T-helper 17 cell (primary cell): ENCODE measurements around the gene F10. TPM values are rescaled to one million over a fixed set of nuclear protein-coding genes. Genes with fewer than 3 reads are reported as not detected.

ENCODE experiments used
- ATAC-seq: fragments of 150-1000 bp; cut with Tn5 transposase; 2 replicates; pipeline ENCODE4 v1.10.0; 2021; ENCODE audit warnings: mild to moderate bottlenecking, moderate library complexity
- DNase-seq, 3 donors: peaks; one replicate each; pipeline versions ENCODE4 v3.0.0 to v3.0.0-alpha.2; 2020 to 2021
- H3K9me3 ChIP-seq: one replicate; pipeline ENCODE4 v1.7.0; 2013; ENCODE audit warnings: low read length, mild to moderate bottlenecking; ENCODE audit not compliant: control insufficient read depth, poor library complexity, severe bottlenecking
- H3K27ac Mint-ChIP-seq: one replicate; pipeline ENCODE4 v1.8.0; 2022; ENCODE audit warnings: mild to moderate bottlenecking, moderate library complexity, mixed read lengths
- H3K27me3 Mint-ChIP-seq: one replicate; pipeline ENCODE4 v1.8.0; 2022; ENCODE audit warnings: mixed read lengths
- H3K36me3 Mint-ChIP-seq: one replicate; pipeline ENCODE4 v1.8.0; 2022; ENCODE audit warnings: low read depth, mixed read lengths
- H3K4me1 Mint-ChIP-seq: one replicate; pipeline ENCODE4 v1.8.0; 2022; ENCODE audit warnings: mild to moderate bottlenecking, mixed read lengths
- H3K4me3 Mint-ChIP-seq: one replicate; pipeline ENCODE4 v1.8.0; 2022; ENCODE audit warnings: mild to moderate bottlenecking, moderate library complexity, mixed read lengths
- total RNA-seq, 4 donors: library from RNA in 2 of 4; stranded (reverse) in 2 of 4; gene quantifications; one replicate each; pipeline ENCODE4 v1.2.3 and lab custom pipeline; 2022 to 2026

Gene F10
- total RNA-seq, 2 donors from 2014 or later = not detected

GRCh38 chr13:113119822-113120189 lies 2.8 kb upstream of the F10 start:
- ATAC-seq (no peak), DNase-seq (no peak)
- H3K4me1 Mint-ChIP-seq = no peaks in the 10 kb centered on the region
- H3K27ac Mint-ChIP-seq = no peak overlapping the region
- H3K4me3 Mint-ChIP-seq = no peak overlapping the region
- H3K36me3 Mint-ChIP-seq = peaks cover 2% of the 10 kb centered on the region
- no peaks in the 10 kb centered on the region for H3K9me3 ChIP-seq
- H3K27me3 Mint-ChIP-seq = peaks cover 30% of the 10 kb centered on the region

- no peak for DNase-seq
- Mint-ChIP-seq H3K27ac (no peak overlapping the region), H3K27me3 (peaks cover 33% of the 10 kb centered on the region), H3K36me3 (peaks cover 2% of the 10 kb centered on the region), H3K4me3 (no peak overlapping the region), H3K4me1 (no peaks in the 10 kb centered on the region)
- no peaks in the 10 kb centered on the region for H3K9me3 ChIP-seq
- ATAC-seq = no peak
Measured at GRCh38 chr13:113120300-113121182, 2.1 kb upstream of the F10 start.

GRCh38 chr13:113121183-113121927 lies 1.2 kb upstream of the F10 start:
- peaks cover 41% of the 10 kb centered on the region for H3K27me3 Mint-ChIP-seq
- ATAC-seq = no peak
- no peaks in the 10 kb centered on the region for H3K9me3 ChIP-seq
- DNase-seq = no peak
- H3K4me1 Mint-ChIP-seq = no peaks in the 10 kb centered on the region
- H3K36me3 Mint-ChIP-seq = peaks cover 4% of the 10 kb centered on the region
- H3K27ac Mint-ChIP-seq = no peak overlapping the region
- no peak overlapping the region for H3K4me3 Mint-ChIP-seq

GRCh38 chr13:113121928-113122471 lies 599 bp upstream of the F10 start:
- Mint-ChIP-seq H3K4me3 (no peak overlapping the region), H3K27ac (no peak overlapping the region), H3K4me1 (no peaks in the 10 kb centered on the region), H3K27me3 (peaks cover 42% of the 10 kb centered on the region), H3K36me3 (peaks cover 4% of the 10 kb centered on the region)
- no peaks in the 10 kb centered on the region for H3K9me3 ChIP-seq
- DNase-seq = no peak
- ATAC-seq = no peak

- no peaks in the 10 kb centered on the region for H3K9me3 ChIP-seq
- Mint-ChIP-seq H3K4me3 (no peak overlapping the region), H3K27me3 (peaks cover 48% of the 10 kb centered on the region), H3K4me1 (peaks cover 5% of the 10 kb centered on the region), H3K36me3 (peaks cover 7% of the 10 kb centered on the region), H3K27ac (no peak overlapping the region)
- DNase-seq (no peak), ATAC-seq (no peak)
Measured at GRCh38 chr13:113123226-113124201, 915 bp downstream of the F10 start.

GRCh38 chr13:113124211-113124970 lies 1.8 kb downstream of the F10 start:
- peaks cover 7% of the 10 kb centered on the region for H3K36me3 Mint-ChIP-seq

GRCh38 chr13:113125506-113126264 lies 3.1 kb downstream of the F10 start:
- Mint-ChIP-seq H3K36me3 (peaks cover 7% of the 10 kb centered on the region), H3K4me1 (peaks cover 12% of the 10 kb centered on the region), H3K27me3 (peaks cover 53% of the 10 kb centered on the region), H3K27ac (peak overlapping the region; percentile 21), H3K4me3 (no peak overlapping the region)
- DNase-seq (no peak), ATAC-seq (no peak)
- H3K9me3 ChIP-seq = no peaks in the 10 kb centered on the region

More at GRCh38 chr13:113124211-113124970, 1.8 kb downstream of the F10 start:
- peaks cover 7% of the 10 kb centered on the region for H3K4me1 Mint-ChIP-seq
- no peaks in the 10 kb centered on the region for H3K9me3 ChIP-seq
- no peak overlapping the region for H3K4me3 Mint-ChIP-seq
- ATAC-seq (no peak), DNase-seq (no peak)
- no peak overlapping the region for H3K27ac Mint-ChIP-seq
- H3K27me3 Mint-ChIP-seq = peaks cover 54% of the 10 kb centered on the region

- no peak for DNase-seq
- no peak overlapping the region for H3K27ac Mint-ChIP-seq
- H3K9me3 ChIP-seq = no peaks in the 10 kb centered on the region
- H3K27me3 Mint-ChIP-seq = peaks cover 46% of the 10 kb centered on the region
- H3K36me3 Mint-ChIP-seq = peaks cover 7% of the 10 kb centered on the region
- no peak for ATAC-seq
- H3K4me3 Mint-ChIP-seq = no peak overlapping the region
- peaks cover 12% of the 10 kb centered on the region for H3K4me1 Mint-ChIP-seq
Measured at GRCh38 chr13:113126265-113127150, 3.9 kb downstream of the F10 start.

- no peak overlapping the region for H3K27ac Mint-ChIP-seq
- ATAC-seq (no peak), DNase-seq (no peak)
- H3K36me3 Mint-ChIP-seq = peaks cover 6% of the 10 kb centered on the region
- no peaks in the 10 kb centered on the region for H3K9me3 ChIP-seq
- H3K4me3 Mint-ChIP-seq = peak overlapping the region; percentile 46
- peaks cover 12% of the 10 kb centered on the region for H3K4me1 Mint-ChIP-seq
- H3K27me3 Mint-ChIP-seq = peaks cover 42% of the 10 kb centered on the region
Measured at GRCh38 chr13:113129480-113129879, 6.9 kb downstream of the F10 start.

GRCh38 chr13:113129921-113130750 lies 7.5 kb downstream of the F10 start:
- Mint-ChIP-seq H3K4me3 (peak overlapping the region; percentile 36), H3K4me1 (peaks cover 12% of the 10 kb centered on the region), H3K36me3 (peaks cover 6% of the 10 kb centered on the region), H3K27me3 (peaks cover 42% of the 10 kb centered on the region), H3K27ac (peak overlapping the region; percentile 24)
- DNase-seq (no peak), ATAC-seq (peak; percentile 60)
- H3K9me3 ChIP-seq = no peaks in the 10 kb centered on the region
